GM21367 (cell line): Measurements from ENCODE around the gene GJC1.

Source experiments
- ATAC-seq: cut with Tn5 transposase; IDR thresholded peaks from one replicate; pipeline ENCODE4 v1.9.1; 2021; ENCODE audit not compliant: unreplicated experiment

GJC1 gene

GRCh38 chr17:44804302-44805089, 25.6 kb downstream of the GJC1 start:
- ATAC-seq: no peak

DNA sequence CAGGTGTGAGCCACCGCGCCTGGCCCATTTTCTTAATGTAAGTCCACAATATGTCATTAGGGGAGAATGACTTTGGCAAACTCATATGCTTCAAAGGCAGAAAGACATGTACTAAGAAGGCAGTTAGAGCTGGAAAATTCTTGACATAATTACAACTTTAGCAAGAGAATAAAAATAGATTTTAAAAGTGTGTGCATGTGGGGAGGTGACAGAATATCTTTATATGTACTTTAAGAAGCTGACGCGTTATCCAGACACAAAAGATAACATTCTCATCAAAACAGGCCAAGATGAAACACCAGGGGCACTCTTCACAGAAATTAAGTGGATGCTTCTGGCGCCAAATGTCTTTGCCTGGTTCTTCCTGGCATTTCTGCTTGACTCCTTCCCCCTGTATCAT, 28.2 kb downstream of the GJC1 start:
- no peak for ATAC-seq

GRCh38 chr17:44798356-44798755, 31.7 kb downstream of the GJC1 start:
- no peak for ATAC-seq

GRCh38 chr17:44797802-44798201, 32.3 kb downstream of the GJC1 start:
- no peak for ATAC-seq

- ATAC-seq: no peak
These were observed 33.4 kb downstream of the GJC1 start for GRCh38 chr17:44796731-44797130.

DNA sequence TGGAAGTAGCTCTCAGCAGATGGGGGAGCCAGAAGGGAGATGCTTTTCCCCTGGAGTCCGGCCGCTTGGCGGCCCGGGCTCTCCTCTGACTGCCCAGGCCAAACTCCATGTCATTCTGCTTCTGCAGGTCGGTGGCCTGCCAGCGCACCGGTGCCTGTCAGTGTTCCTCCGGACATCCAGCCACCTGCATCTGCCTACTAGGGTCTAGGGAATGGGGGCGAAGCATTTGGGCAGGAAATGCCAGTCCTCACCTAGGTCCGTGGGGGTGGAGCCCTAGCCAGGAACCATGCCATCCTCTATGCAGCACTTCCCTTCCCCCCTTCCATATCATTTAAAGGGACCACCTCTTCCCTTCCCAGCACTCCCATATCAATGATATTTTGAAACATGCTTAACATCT, 34.2 kb downstream of the GJC1 start:
- ATAC-seq: no peak

DNA sequence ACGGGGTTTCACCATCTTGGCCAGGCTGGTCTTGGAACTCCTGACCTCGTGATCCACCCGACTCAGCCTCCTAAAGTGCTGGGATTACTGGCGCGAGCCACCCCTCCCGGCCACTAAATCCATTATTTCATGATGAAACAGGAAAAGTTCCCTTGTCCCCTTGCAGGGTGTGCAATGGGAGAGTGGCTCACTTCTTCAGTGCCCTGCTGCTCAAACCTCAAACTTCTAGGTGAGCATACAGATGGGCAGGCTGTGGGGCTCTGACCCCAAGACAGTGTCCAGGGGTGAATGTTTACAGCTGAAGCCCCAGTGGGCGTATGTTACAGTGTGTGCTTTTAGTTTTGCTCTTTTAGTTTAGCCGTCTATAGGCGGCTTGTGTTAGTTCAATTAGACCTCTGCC, 34.7 kb downstream of the GJC1 start:
- no peak for ATAC-seq

- no peak for ATAC-seq
These were observed 35.2 kb downstream of the GJC1 start for GRCh38 chr17:44794851-44795413.

DNA sequence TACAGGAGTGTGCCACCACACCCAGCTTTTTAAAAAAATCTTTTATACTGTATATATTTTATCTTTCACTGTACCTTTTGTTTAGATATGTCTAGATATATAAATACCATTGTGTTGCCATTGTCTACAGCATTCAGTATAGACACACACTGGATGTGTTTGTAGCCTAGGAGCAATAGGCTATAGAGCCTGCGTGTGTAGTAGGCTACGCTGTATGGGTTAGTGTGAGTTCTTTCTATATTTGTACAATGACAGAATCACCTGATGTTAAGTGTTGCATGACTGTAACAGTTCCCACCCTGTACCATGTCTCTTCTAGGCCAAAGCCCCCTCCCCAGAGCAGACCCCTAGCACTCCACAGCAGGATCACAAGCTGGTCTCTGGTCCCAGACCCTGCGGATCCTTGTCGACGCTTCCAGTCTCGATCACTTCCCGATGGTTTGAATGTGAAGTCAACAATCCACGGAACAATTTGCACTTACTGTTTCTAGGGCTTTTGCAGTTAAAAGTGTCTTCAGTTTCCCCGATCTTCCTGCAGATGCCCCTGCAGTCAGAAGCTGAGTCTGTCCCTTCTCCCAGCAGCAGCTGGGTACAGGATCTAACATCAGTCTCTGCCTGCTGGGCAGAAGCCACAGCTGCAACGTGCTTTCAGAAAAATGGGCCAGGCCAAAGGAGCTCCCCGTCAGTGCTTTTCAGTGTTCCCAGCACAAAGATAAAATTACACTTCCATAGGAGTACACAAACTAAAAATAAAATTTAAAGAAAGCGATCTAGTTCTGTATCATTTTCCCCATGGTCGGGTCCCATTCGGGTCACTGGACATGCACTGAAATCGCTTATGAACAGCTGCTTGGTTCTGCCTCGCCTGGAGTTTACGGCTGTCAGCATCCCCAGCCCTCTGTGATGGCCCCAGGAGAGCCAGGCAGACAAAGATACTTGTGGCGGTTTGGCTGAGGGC, 35.9 kb downstream of the GJC1 start:
- no peak for ATAC-seq

DNA sequence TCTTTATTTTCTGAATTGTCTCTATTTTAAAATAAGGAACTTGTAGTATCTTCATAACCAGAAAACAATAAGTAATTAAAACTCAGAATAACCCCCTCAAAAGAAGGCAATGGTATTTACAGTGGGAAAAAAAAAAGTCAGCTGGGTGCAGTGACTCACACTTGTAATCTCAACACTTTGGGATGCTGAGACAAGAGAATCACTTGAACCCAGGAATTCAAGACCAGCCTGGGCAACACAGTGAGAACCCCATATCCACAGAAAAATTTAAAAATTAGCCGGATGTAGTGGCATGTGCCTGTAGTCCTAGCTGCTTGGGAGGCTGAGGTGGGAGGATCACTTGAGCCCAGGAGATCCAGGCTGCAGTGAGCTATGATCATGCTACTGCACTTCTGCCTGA, 37.8 kb downstream of the GJC1 start:
- no peak for ATAC-seq

DNA sequence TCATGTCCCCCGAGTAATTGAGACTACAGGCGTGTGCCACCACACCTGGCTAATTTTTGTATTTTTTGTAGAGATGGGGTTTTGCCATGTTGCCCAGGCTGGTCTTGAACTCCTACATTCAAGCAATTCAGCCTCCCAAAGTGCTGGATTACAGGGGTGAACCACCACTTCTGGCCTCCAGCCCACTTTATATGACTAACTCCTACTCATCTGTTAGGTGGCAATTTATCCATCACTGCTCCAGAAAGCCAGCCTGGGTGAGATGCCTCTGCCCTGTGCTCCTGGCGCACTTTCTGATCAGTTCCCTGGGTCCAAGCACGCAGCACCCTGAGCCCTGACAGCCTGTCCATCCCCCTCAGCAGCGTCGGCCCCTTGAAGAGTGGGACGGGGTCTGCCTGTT, 41.9 kb downstream of the GJC1 start:
- ATAC-seq: no peak

GRCh38 chr17:44787271-44787940, 42.7 kb downstream of the GJC1 start:
- no peak for ATAC-seq

DNA sequence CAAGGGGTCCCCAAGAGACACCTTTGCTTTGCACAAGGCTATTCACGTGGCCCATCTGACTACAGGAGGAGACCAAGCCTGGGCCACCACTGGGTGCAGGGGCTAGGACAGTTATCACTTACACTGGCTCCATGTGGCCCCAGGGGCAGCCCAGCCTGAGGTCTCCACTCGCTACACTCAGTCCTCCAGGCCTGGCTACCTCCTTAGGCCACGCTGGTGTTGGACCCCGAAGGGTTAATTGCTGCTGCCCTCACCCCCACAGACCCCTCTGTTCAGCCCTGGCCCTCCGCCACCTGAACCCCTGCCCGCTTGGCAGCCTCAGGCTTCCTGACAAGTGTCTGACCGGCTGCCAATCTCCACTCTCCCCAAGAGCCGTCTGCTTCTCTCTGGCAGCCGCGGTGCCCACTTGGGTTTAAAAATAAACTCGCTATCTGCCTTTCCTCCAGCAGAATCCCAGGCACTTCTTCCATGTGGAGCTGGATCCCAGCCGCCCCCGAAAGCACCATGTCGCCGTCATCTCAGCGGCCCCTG, 43.5 kb downstream of the GJC1 start:
- ATAC-seq: no peak

- no peak for ATAC-seq
These were observed 44.2 kb downstream of the GJC1 start for GRCh38 chr17:44785921-44786320.

- no peak for ATAC-seq
These were observed 47.7 kb downstream of the GJC1 start for GRCh38 chr17:44782326-44782850.

DNA sequence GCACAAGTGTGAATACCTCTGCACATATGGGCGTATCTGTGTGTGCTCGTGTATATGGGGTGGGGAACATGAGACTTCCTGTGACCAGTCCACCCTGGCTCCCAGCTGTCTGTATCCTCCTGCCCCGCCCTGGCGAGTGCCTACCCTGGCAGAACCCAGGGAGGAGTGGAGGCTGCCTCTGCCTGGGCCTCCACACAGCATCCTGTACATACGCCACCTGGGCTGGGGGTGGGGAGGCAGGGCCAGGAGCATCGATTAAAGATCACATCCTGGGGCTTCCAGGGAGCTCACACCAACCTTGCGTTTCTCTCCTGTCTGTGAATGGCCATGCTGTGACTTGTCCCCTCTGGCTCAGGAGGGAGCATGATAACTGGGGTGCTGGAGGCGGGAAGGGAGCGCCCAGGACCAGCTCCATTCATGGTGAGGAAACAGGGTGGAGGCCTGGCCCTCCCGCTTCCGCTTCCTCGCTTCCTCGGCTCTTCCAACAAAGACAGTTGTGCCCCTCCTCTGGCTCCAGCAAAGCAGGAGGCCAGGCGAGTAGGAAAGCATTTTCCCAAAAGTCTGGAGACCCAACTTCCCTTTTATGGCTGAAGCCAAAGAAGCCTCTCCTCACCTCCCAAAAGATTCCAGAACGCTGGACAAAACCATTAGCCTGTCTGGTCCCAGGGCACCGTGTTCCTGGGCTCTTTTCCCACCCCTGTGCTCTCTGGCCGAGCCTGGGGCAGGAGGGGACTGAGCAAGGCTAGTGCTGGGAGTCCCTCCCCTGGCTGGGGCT, 48.3 kb downstream of the GJC1 start:
- ATAC-seq: no peak

DNA sequence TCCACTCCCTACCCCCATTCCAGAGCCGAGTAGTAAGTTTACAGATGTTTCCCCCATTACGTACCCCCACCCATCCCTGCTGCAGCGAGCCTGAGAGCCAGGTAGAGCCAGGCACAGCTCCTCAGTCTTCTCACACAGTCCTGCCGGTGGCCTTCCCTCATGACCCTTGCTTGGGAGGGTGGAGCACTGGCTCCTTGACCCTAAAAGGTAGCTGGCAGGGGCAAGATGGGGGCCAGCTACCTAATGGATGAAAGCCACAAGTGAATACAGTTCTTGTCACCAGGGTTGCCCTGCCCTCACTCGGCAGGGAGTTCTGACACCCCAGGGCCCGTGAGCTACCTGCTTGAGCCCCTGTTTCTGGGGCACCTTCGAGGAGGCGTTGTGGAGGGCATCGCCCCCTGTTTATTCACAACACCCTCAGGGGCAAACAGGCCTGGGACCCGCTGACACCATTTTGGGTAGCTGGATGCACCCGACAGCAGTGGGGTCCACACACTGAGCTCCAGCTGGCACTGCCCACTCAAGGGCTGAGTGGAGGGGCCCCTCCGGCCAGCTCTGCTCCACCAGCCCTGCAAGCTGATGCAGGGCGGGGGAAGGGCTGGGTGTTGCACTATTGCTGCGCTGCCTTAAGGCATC, 49.1 kb downstream of the GJC1 start:
- ATAC-seq: no peak

DNA sequence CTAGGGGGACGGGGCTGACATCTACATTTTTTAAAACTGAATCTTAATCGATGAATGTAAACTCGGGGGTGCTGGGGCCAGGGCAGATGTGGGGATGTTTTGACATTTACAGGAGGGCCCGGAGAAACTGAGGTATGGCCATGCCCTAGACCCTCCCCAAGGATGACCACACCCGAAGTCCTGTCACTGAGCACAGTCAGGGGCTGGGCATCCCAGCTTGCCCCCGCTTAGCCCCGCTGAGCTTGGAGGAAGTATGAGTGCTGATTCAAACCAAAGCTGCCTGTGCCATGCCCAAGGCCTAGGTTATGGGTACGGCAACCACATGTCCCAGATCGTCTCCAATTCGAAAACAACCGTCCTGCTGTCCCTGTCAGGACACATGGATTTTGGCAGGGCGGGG, 49.9 kb downstream of the GJC1 start:
- no peak for ATAC-seq

- ATAC-seq: no peak
These were observed 50.7 kb downstream of the GJC1 start for GRCh38 chr17:44779211-44780025.
